Uterus (tissue), 4 donors: ENCODE data around the gene KCNJ18. TPM values are rescaled to one million over a fixed set of nuclear protein-coding genes. Genes with fewer than 3 reads are reported as not detected.
"Not testable (repeated sequence)": the region's sequence is repeated elsewhere in the genome, so short reads cannot be mapped to it uniquely, and the experiment has no call there.

Experiments used
- DNase-seq, 2 donors: peaks; one replicate each; pipeline ENCODE4 v3.0.0-alpha.2; 2019 to 2020
- H3K27ac ChIP-seq, 2 donors: fragments of 200-600 bp; sonication (generic); 1 replicate in 1 of 2; 2 replicates in 1 of 2; pipeline ENCODE4 v1.5.1; 2016 to 2018
- H3K27me3 ChIP-seq, 2 donors: fragments of 200-600 bp; sonication (generic); one replicate each; pipeline ENCODE4 v1.5.1; 2018 to 2019; ENCODE audit warnings: control low read depth in 1 of 2
- H3K36me3 ChIP-seq, 2 donors: fragments of 200-600 bp; sonication (generic); one replicate each; pipeline ENCODE4 v1.5.1; 2019; ENCODE audit warnings: control low read depth in 1 of 2
- H3K4me1 ChIP-seq, 2 donors: fragments of 200-600 bp; sonication (generic); one replicate each; pipeline ENCODE4 v1.5.1; 2018 to 2019; ENCODE audit warnings: control low read depth in 1 of 2
- H3K4me3 ChIP-seq, 2 donors: fragments of 200-600 bp; sonication (generic); 1 replicate in 1 of 2; 2 replicates in 1 of 2; pipeline ENCODE4 v1.5.1; 2018 to 2019; ENCODE audit warnings: mild to moderate bottlenecking in 1 of 2
- H3K9me3 ChIP-seq, 2 donors: fragments of 200-600 bp; sonication (generic); one replicate each; pipeline ENCODE4 v1.5.1; 2019; ENCODE audit warnings: control low read depth in 1 of 2
- intact Hi-C: fragments of 100-400 bp; cut with DNase I; formaldehyde crosslinking; loops from one replicate; pipeline ENCODE4 v1.15.1; 2023; ENCODE audit warnings: low total_unique reads
- total RNA-seq, 4 donors: library from RNA; depleted of rRNA in 3 of 4; stranded (reverse); fragments of >200 nt in 3 of 4; gene quantifications; one replicate each; pipeline versions ENCODE4 v1.1.0 to v1.2.4, GENCODE V29; 2014 to 2023
- donor health status: DM: yes; HTN: yes; CAD: no.

KCNJ18 gene
- total RNA-seq, 4 donors from 2014 or later, result not detected

- DNase-seq, result not testable (repeated sequence)
Observed at GRCh38 chr17:21745385-21746054, 53.2 kb downstream of the KCNJ18 start.

GRCh38 chr17:21746415-21746814 lies 54.1 kb downstream of the KCNJ18 start:
- intact Hi-C loops, DNase-seq, H3K9me3 ChIP-seq, H3K27ac ChIP-seq, H3K4me1 ChIP-seq, H3K36me3 ChIP-seq, H3K27me3 ChIP-seq, H3K4me3 ChIP-seq: not testable (repeated sequence)

More at GRCh38 chr17:21745385-21746054, 53.2 kb downstream of the KCNJ18 start:
- H3K27ac ChIP-seq, H3K9me3 ChIP-seq, H3K36me3 ChIP-seq, H3K27me3 ChIP-seq, intact Hi-C loops, H3K4me3 ChIP-seq, H3K4me1 ChIP-seq: not testable (repeated sequence)

- H3K4me1 ChIP-seq, H3K27me3 ChIP-seq, DNase-seq, H3K36me3 ChIP-seq, H3K9me3 ChIP-seq, intact Hi-C loops, H3K4me3 ChIP-seq, H3K27ac ChIP-seq: not testable (repeated sequence)
Observed at GRCh38 chr17:21747195-21747915, 55.0 kb downstream of the KCNJ18 start.

- H3K4me1 ChIP-seq, H3K36me3 ChIP-seq, intact Hi-C loops, H3K27me3 ChIP-seq, DNase-seq, H3K4me3 ChIP-seq, H3K27ac ChIP-seq, H3K9me3 ChIP-seq: not testable (repeated sequence)
Observed at GRCh38 chr17:21748686-21749085, 56.4 kb downstream of the KCNJ18 start.

GRCh38 chr17:21749696-21750531 lies 57.6 kb downstream of the KCNJ18 start:
- not testable (repeated sequence) for H3K9me3 ChIP-seq, H3K27me3 ChIP-seq

GRCh38 chr17:21751111-21751510 lies 58.8 kb downstream of the KCNJ18 start:
- H3K27ac ChIP-seq, H3K27me3 ChIP-seq, H3K4me3 ChIP-seq, H3K4me1 ChIP-seq, H3K9me3 ChIP-seq, DNase-seq, intact Hi-C loops, H3K36me3 ChIP-seq: not testable (repeated sequence)

More at GRCh38 chr17:21749696-21750531, 57.6 kb downstream of the KCNJ18 start:
- intact Hi-C loops, H3K4me3 ChIP-seq, DNase-seq, H3K4me1 ChIP-seq, H3K27ac ChIP-seq, H3K36me3 ChIP-seq: not testable (repeated sequence)
